T-helper 2 cell (primary cell): ENCODE results near the gene DUOX1.
A peak's percentile ranks its signal among the peaks of the same experiment; 100 is the strongest.
"Not testable (repeated sequence)": the region's sequence is repeated elsewhere in the genome, so short reads cannot be mapped to it uniquely, and the experiment has no call there.

Experiments
- DNase-seq, 5 experiments: peaks; one replicate each; pipeline versions ENCODE4 v3.0.0 to v3.0.0-alpha.2; 2012 to 2022
- total RNA-seq, 2 donors: gene quantifications; one replicate each; lab custom pipeline; 2026; lab: John Stamatoyannopoulos, UW

The DUOX1 gene
- total RNA-seq: 0 to 0.31 reads per million in 2 donors

- DNase-seq: peak in 2 of 5 experiments; percentile 7 to 42
Observed at GRCh38 chr15:45129651-45130129, at the start of gene DUOX1, which contains the start of gene DUOXA1. Gene DUOX1, plus strand, starts transcription at chr15:45129994. Its CDS starts 1,973 bp downstream, at chr15:45131967. Gene DUOXA1, minus strand, starts transcription at chr15:45129879. Its CDS starts 6,865 bp downstream, at chr15:45123014.

GRCh38 chr15:45080593-45080992 lies 49.2 kb upstream of the DUOX1 start:
- not testable (repeated sequence) for DNase-seq

DNA sequence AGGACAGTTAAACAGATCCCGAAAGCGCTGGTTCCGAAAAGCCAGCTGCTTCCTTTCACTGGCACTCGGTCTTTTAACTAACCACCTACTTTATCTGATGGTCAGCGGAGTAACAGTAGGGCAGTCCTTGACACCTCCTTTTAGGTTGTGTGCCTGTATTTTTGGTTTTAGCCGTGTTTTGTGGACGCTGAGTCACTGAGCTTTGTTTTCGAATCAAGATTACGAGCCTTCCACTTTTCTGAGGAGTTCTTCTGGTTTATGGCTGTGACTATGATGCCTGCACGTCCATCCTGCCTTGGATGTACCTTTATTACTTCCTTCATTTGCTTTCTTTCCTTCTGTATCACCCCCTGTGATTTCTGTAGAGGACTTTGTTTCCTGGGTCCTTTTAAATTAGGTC lies 47.4 kb upstream of the DUOX1 start:
- not testable (repeated sequence) for DNase-seq

- DNase-seq: no peak
Observed at GRCh38 chr15:45083223-45083622, 46.6 kb upstream of the DUOX1 start.

DNA sequence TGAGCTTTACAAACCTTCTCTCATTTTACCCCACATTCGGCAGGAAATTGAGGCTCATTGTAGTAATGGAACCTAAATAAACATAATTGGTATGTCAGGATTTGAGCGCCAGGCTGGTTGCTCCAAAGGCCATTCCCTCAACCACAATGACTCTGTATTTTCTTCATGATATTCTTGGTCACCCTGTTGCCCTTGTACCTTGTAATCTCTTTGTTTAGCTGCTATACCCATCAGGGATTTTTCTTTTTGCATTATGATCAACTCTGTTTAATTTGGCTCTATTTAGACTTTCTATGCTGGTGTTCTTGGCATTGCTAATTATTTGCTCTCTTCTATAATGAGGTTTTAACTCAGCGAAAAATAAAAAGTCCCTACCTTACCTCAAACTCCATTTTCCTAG lies 45.6 kb upstream of the DUOX1 start:
- DNase-seq: no peak

DNA sequence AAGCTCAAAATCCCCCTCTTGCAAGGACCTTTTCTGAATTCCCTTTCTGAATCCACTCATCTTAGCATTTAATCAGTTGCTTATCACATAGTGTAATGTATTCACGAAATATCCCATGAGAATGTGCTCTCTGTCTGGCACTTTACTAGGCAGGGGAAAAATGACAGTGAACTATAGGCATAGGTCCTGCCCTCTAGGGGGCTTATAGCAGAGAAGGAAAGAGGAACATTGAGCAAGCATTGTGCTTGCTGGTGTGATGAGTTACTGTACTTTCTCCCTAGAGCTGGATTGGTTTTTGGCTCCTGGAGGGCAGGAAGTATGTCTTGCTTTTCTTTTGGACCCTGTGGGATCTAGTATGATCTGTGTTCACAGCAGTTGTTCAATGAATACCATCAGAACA lies 42.3 kb upstream of the DUOX1 start:
- no peak for DNase-seq

DNA sequence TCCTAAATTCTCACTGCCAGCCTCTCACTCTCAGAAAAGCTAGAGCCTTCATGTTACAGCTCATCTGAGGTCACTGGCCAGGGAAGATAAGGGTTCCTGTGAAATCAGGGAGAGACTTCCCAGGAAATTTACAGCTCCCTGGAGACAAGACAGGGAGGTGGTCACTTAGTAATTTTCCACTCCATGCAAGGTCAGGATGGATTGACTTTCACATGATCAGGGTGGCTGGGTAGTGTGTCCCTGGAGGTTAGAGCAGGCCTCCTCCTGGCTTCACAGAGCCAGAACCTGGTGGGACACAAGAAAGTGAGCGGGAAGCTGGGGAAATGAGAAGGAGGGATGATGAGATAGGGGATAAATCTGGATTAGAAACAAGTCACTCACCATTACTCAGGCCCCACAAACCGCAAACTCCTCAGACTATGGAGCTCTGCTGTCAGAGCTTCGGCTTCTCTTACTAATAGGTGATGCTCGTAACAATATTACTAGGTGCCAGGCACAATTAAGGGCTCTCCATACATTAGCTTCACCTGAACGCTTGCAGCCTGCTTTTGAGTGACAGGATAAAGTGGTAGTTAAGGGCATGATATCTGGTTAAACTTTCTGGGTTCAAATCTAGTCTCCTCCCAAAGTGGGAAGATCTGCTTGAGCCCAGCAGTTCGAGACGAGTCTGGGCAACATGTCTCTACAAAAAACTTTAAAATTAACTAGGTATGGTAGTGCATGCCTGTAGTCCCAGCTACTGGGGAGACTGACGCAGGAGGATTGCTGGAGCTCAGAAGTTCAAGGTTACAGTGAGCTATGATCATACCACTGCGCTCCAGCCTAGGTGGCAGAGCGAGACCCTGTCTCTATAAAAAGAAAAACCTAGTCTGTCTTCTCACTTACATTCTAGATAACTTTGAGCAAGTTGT lies 40.7 kb upstream of the DUOX1 start:
- DNase-seq: no peak

GRCh38 chr15:45089712-45090373 lies 40.0 kb upstream of the DUOX1 start:
- no peak for DNase-seq

- DNase-seq: no peak
Observed at GRCh38 chr15:45091161-45091560, 38.6 kb upstream of the DUOX1 start.

DNA sequence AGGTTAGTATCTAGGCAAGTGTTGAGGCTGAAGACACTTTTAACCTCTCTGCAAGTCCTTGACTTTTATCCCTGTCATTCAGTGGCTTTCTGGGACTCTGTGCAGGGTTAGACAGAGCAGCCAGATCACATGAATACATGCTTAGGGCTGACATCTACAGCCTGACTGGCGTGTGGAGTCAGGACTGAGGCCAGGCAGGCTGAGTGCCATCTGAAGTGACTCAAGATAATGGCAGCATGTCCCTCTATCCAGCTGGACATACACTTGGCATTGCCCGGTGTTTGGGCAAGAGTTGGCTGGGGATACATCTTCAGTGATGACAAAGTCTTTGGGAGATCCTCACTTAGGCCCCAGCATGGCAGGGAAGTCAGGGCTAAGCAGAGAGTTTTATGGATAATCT lies 38.2 kb upstream of the DUOX1 start:
- DNase-seq: no peak

- DNase-seq: no peak
Observed at GRCh38 chr15:45093013-45093412, 36.8 kb upstream of the DUOX1 start.

- DNase-seq: no peak
Observed at GRCh38 chr15:45093622-45094357, 36.0 kb upstream of the DUOX1 start.

- no peak for DNase-seq
Observed at GRCh38 chr15:45094358-45094730, 35.5 kb upstream of the DUOX1 start.

GRCh38 chr15:45095661-45096060 lies 34.1 kb upstream of the DUOX1 start:
- DNase-seq: no peak

DNA sequence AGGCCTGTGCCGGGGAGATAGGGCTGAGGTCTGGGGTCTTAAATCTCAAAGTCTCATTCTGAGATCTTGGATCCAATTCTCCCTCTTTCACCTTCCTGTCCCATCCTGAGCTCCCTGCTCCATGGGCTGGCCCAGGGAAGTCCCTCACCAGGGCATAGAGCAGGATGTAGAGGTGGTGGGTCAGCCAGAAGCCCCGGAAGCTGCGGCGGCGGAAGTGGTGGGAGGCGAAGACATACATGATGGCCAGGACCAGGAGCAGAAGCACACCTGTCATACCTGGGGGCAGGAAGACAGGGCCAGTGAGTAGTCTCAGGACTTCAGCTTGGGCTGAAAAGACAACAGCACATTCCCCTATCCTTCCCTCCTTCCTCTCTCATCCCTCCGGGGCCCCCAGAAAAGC lies 32.3 kb upstream of the DUOX1 start:
- DNase-seq: no peak

DNA sequence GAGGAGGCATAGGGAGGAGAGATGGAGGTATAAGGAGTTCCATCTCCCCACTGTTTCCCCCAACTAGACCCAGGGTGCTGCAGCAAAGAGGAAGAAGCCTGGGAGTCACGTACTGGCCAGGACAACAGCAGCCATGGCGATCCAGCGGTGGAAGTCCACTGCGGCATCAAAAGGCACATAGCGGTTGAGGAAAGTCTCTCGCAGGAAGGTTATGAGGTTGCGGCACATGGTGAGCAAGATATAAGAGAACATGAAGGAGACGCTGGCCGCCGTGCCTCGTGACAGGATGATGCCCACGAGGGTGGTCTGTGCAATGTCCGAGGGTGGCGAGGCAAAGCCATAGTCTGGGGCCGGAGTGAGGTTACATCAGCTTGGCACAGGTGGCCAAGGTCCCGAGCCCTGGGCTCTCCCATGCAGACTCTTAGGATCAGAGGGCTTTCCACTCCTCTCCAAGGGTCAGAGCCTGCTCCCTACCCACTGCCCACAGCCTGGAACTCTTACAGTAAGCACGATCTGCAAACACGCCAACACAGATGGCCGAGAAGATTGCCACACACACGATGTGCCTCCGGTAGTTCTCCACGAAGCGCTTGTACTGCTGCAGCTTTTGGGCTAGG lies 30.1 kb upstream of the DUOX1 start:
- no peak for DNase-seq

DNA sequence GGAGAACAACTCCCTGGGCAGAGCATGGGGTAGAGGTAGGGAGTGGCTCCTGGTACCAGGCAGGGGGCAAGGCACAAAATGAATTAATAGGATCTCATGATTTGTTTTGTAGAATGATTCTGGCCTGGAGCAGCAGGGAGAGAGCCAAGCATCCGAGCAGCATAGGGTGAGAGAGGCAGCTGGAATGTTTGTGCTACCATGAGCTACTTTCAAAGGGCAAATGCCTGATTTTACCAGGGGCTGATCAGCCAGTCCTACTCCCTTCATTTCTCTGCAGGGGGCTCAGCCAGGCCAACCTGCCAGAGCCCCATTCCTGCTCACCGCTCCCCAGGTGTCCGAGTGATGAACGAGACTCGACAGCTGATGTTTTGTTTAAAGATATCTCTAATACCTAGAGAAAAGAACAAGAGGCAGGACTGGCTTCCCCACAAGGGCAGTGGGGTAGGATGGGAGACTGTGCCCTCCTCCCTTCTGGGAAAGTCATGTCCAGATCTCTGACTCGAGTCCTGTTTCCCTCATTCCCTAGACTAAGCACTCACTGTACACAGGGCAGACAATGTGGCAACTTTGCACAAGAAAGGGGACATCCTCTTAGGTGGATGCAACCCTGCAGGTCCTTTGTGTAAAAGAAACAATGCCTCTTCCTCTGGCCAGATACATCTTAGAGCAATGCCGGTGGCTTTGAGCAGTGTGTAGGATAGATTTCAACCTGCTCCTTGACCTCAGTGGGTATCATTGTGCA lies 28.7 kb upstream of the DUOX1 start:
- no peak for DNase-seq

GRCh38 chr15:45101749-45102148 lies 28.0 kb upstream of the DUOX1 start:
- no peak for DNase-seq

DNA sequence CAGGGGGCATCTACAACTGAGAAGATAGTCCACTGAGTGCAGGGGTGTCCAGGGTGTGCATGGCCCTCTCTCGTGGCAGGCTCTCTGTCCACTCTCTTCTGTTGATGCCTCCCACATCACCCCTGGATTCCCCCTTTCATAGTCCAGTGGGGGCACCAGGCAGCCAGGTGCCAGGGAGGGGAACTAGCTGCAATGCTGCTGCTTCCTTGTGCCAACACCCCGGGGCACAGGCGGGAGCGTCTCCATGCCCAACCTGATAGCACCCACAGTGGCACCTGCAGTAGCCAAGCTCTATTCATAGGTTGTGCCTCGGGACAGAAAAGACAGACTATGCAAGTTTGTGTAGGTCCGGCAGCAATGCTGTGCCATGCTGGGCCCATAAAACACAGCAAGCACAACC lies 27.6 kb upstream of the DUOX1 start:
- DNase-seq: no peak

- not testable (repeated sequence) for DNase-seq
Observed at GRCh38 chr15:45104170-45104569, 25.6 kb upstream of the DUOX1 start.

DNA sequence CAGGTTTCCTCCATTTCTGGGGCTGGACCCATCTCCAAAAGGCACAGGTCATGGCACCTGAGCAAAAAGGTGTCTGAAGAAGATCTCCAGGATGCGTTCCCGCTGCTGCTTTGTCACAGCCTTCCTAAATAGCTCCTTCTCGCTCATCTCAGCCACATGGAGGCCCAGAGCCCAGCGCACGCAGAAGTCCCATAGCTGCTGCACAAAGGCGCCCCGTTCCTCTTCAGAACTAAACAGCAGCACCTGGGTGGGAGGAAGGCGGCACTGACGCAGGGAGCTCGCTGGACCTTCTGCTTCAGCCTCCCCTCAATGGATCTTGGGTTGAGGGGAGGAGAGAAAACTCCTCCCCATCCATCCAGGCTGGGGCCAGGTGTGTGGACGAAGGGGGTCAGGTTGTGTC lies 24.2 kb upstream of the DUOX1 start:
- DNase-seq: no peak
